ENCODE data around the gene TBC1D5.

- TF ChIP-seq CTCF (IDR thresholded peaks at IDR 0.05) (no peak), POLR2A (IDR thresholded peaks at IDR 0.05) (no peak)
Measured at GRCh38 chr3:17629400-17629799, 113.0 kb downstream of the TBC1D5 start.
